ENCODE results near the gene TBCEL.

The TBCEL gene

DNA sequence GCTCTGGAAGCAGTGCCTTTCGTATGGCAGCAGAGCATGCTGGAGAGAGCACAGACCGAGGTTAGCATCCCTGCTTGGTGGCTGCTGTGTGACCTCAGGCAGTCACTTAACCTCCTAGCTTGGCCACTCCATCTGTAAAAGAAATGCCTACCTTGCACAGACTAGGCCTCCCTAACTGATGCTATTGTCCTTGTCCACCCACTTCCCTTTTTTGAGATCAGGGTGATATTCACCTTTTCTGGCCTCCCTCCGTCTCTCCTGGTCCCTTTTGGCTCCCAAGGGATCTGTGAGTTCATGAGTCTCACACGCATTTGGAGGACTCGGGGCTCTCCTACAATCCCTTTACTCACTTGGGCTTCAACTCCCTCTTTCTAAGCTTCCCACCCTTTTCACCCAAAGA is 114.4 kb downstream of the TBCEL start:
- no peak for DNase-seq (ENCODE audit: low read depth in 2 of 2)

DNA sequence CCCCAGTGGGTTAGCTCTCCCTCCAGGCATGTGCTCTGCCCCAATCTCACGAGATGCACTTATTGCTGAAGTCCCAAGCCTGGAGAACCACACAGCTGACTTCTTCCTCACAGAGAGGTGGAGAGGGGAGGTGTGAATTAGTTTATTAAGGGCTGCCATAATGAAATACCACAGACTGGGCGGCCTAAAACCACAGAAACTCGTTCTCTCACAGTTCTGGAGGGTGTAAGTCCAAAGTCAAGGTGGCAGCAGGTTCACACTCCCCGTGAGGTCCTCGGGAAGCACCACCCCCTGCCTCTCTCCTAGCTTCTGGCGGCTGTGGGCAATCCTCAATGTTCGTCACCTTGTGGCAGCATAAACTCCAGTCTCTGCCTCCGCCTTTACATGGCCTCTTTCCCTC is 116.5 kb downstream of the TBCEL start:
- DNase-seq (ENCODE audit: low read depth in 2 of 2), result no peak
